K562 (cell line): ENCODE results near the gene ACTG2. TPM values are rescaled to one million over a fixed set of nuclear protein-coding genes. Genes with fewer than 3 reads are reported as not detected.

Experiments used
- CREM ChIP-seq: IDR thresholded peaks from 2 replicates; pipeline ENCODE4 v1.6.1; 2014; ENCODE audit warnings: antibody characterized with exemption, low read depth
- KDM1A ChIP-seq, 2 experiments: fragments of 450-650 bp; IDR thresholded peaks; 2 replicates each; pipeline ENCODE4 v1.6.1; 2016; ENCODE audit warnings: mild to moderate bottlenecking in 2 of 2
- MCM3 ChIP-seq: fragments of 450-650 bp; IDR thresholded peaks from 2 replicates; pipeline ENCODE4 v1.6.1; 2016
- MITF ChIP-seq: IDR thresholded peaks from 2 replicates; pipeline ENCODE4 v1.6.1; 2014; ENCODE audit warnings: antibody characterized with exemption
- RBM39 ChIP-seq: fragments of 200-400 bp; formaldehyde crosslinking; optimal IDR thresholded peaks from 2 replicates; pipeline ENCODE3; 2018; ENCODE audit warnings: low read depth, low read length
- SAFB2 ChIP-seq: fragments of 200-400 bp; formaldehyde crosslinking; IDR thresholded peaks from 2 replicates; pipeline ENCODE4 v1.6.1; 2018; ENCODE audit warnings: borderline replicate concordance, low read length, low read depth, moderate library complexity; ENCODE audit not compliant: severe bottlenecking
- SMAD3 ChIP-seq: fragments of 450-650 bp; formaldehyde crosslinking; conservative IDR thresholded peaks from 2 replicates; pipeline ENCODE4 v1.4.0; 2020; ENCODE audit warnings: mild to moderate bottlenecking
- TBL1XR1 ChIP-seq, 2 experiments: IDR thresholded peaks; 2 replicates each; pipeline ENCODE4 v1.6.1; 2012; ENCODE audit warnings: improper control_type of control experiment in 2 of 2, low read length in 2 of 2, mild to moderate bottlenecking in 1 of 2
- TCF7L2 ChIP-seq: fragments of 150-350 bp; IDR thresholded peaks from 2 replicates; pipeline ENCODE4 v1.6.1; 2016; ENCODE audit warnings: low read depth, mild to moderate bottlenecking, low read length, moderate library complexity
- ZNF764 ChIP-seq: fragments of 250-450 bp; sonication (Bioruptor Pico); IDR thresholded peaks from 2 replicates; pipeline ENCODE4 v1.4.0; 2020; ENCODE audit warnings: low read depth, mild to moderate bottlenecking, moderate library complexity
- ZNF785 ChIP-seq: fragments of 250-450 bp; sonication (Bioruptor Pico); IDR thresholded peaks from 2 replicates; pipeline ENCODE4 v1.4.0; 2020; ENCODE audit warnings: mild to moderate bottlenecking
- polyA plus RNA-seq, 8 experiments: library from polyadenylated mRNA; depleted of rRNA in 4 of 8; stranded (reverse) in 5 of 8; unstranded in 3 of 8; fragments of >200 nt; fragmentation: Nextera tagmentation in 2 of 8; fragmentation: Illumina TruSeq in 1 of 8; extraction: Ambion mirVana in 2 of 8; extraction: Trizol in 1 of 8; gene quantifications; 2 replicates each; pipeline versions ENCODE4 v1.2.1 to v1.2.3, GENCODE V29; 2011 to 2014; ENCODE audit warnings: inconsistent platforms in 1 of 8, missing spikeins in 1 of 8
- total RNA-seq, 7 experiments: library from RNA; depleted of rRNA in 6 of 7; stranded (reverse); fragments of >200 nt in 6 of 7; fragmentation: Illumina TruSeq in 2 of 7; extraction: Trizol in 2 of 7; gene quantifications; 2 replicates each; pipeline versions ENCODE4 v1.2.1 to v1.2.3, GENCODE V29; 2011 to 2021; ENCODE audit warnings: low replicate concordance in 1 of 7
- TF ChIP-seq, protein P1 (sequence below), 2 experiments: fragments of 450-650 bp; IDR thresholded peaks; 2 replicates each; pipeline ENCODE4 v1.6.1; 2016
- TF ChIP-seq, protein P2 (sequence below): fragments of 450-650 bp; IDR thresholded peaks from 2 replicates; pipeline ENCODE4 v1.6.1; 2016; ENCODE audit warnings: low read depth
- TF ChIP-seq, protein P3 (sequence below): IDR thresholded peaks from 3 replicates; pipeline ENCODE4 v1.6.1; 2011; ENCODE audit warnings: borderline replicate concordance, mild to moderate bottlenecking, moderate library complexity; ENCODE audit not compliant: insufficient read length; ENCODE audit errors: extremely low read depth

Gene ACTG2
- total and polyA plus RNA-seq, 9 of the 15 experiments (the other 6 are each of a cell fraction or from before 2014, with no cell fraction given), result 0.06 to 0.60 TPM; not detected in 7

DNA sequence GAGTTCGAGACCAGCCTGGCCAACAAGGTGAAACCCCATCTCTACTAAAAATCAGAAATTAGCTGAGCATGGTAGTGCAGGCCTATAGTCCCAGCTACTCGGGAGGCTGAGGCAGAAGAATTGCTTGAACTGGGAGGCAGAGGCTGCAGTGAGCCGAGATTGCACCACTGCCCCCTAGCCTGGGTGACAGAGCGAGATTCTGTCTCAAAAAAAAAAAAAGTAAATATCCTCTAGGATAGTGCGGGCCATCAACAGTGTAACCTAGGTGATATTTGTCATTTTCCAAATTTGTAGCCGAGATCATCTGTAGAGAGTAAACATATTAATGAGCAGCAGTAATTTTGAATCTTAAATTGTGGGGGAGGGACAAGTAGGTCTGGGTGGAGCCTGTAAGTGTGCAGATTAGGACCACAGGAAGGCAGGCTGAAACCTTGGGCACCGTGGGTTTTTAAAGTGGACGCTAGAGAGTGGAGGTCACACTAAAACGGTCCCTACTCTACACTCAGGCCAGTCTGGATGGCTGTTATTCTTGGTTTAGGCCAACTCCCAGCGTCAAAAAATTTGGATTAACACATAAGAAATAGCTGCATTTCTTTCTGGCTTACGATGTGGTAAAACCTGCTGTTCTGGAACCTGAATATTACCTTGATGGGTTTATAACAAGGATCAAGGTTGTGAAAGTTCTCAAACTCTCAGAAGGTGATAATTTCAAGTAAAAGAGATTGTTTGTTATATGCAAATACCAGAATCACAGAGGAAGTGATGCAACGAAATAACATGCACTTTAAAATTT lies 69.2 kb downstream of the ACTG2 start (continued):
- TF ChIP-seq, protein P1, sequence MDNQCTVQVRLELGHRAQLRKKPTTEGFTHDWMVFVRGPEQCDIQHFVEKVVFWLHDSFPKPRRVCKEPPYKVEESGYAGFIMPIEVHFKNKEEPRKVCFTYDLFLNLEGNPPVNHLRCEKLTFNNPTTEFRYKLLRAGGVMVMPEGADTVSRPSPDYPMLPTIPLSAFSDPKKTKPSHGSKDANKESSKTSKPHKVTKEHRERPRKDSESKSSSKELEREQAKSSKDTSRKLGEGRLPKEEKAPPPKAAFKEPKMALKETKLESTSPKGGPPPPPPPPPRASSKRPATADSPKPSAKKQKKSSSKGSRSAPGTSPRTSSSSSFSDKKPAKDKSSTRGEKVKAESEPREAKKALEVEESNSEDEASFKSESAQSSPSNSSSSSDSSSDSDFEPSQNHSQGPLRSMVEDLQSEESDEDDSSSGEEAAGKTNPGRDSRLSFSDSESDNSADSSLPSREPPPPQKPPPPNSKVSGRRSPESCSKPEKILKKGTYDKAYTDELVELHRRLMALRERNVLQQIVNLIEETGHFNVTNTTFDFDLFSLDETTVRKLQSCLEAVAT (IDR thresholded peaks at IDR 0.05), result no peak
- TF ChIP-seq MCM3, result no peak
- no peak for TF ChIP-seq RBM39
- TF ChIP-seq, protein P2, sequence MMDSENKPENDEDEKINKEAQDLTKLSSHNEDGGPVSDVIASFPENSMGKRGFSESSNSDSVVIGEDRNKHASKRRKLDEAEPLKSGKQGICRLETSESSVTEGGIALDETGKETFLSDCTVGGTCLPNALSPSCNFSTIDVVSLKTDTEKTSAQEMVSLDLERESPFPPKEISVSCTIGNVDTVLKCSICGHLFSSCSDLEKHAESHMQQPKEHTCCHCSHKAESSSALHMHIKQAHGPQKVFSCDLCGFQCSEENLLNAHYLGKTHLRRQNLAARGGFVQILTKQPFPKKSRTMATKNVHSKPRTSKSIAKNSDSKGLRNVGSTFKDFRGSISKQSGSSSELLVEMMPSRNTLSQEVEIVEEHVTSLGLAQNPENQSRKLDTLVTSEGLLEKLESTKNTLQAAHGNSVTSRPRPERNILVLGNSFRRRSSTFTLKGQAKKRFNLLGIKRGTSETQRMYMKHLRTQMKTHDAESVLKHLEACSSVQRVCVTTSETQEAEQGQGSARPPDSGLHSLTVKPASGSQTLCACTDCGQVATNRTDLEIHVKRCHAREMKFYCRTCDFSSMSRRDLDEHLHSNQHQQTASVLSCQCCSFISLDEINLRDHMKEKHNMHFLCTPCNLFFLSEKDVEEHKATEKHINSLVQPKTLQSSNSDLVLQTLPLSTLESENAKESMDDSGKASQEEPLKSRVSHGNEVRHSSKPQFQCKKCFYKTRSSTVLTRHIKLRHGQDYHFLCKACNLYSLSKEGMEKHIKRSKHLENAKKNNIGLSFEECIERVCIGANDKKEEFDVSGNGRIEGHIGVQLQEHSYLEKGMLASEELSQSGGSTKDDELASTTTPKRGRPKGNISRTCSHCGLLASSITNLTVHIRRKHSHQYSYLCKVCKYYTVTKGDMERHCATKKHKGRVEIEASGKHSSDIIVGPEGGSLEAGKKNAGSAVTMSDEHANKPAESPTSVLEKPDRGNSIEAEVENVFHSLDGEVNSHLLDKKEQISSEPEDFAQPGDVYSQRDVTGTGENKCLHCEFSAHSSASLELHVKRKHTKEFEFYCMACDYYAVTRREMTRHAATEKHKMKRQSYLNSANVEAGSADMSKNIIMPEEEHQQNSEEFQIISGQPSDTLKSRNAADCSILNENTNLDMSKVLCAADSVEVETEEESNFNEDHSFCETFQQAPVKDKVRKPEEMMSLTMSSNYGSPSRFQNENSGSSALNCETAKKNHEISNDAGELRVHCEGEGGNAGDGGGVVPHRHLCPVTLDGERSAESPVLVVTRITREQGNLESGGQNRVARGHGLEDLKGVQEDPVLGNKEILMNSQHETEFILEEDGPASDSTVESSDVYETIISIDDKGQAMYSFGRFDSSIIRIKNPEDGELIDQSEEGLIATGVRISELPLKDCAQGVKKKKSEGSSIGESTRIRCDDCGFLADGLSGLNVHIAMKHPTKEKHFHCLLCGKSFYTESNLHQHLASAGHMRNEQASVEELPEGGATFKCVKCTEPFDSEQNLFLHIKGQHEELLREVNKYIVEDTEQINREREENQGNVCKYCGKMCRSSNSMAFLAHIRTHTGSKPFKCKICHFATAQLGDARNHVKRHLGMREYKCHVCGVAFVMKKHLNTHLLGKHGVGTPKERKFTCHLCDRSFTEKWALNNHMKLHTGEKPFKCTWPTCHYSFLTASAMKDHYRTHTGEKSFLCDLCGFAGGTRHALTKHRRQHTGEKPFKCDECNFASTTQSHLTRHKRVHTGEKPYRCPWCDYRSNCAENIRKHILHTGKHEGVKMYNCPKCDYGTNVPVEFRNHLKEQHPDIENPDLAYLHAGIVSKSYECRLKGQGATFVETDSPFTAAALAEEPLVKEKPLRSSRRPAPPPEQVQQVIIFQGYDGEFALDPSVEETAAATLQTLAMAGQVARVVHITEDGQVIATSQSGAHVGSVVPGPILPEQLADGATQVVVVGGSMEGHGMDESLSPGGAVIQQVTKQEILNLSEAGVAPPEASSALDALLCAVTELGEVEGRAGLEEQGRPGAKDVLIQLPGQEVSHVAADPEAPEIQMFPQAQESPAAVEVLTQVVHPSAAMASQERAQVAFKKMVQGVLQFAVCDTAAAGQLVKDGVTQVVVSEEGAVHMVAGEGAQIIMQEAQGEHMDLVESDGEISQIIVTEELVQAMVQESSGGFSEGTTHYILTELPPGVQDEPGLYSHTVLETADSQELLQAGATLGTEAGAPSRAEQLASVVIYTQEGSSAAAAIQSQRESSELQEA, result no peak
- no peak for TF ChIP-seq SMAD3 (CRISPR knock-in tag)
- TF ChIP-seq ZNF785 (CRISPR knock-in tag), result no peak
- TF ChIP-seq TBL1XR1 (IDR thresholded peaks at IDR 0.05; ENCODE audit: low read length in 2 of 2), result no peak
- no peak for TF ChIP-seq TCF7L2
- TF ChIP-seq, protein P3, sequence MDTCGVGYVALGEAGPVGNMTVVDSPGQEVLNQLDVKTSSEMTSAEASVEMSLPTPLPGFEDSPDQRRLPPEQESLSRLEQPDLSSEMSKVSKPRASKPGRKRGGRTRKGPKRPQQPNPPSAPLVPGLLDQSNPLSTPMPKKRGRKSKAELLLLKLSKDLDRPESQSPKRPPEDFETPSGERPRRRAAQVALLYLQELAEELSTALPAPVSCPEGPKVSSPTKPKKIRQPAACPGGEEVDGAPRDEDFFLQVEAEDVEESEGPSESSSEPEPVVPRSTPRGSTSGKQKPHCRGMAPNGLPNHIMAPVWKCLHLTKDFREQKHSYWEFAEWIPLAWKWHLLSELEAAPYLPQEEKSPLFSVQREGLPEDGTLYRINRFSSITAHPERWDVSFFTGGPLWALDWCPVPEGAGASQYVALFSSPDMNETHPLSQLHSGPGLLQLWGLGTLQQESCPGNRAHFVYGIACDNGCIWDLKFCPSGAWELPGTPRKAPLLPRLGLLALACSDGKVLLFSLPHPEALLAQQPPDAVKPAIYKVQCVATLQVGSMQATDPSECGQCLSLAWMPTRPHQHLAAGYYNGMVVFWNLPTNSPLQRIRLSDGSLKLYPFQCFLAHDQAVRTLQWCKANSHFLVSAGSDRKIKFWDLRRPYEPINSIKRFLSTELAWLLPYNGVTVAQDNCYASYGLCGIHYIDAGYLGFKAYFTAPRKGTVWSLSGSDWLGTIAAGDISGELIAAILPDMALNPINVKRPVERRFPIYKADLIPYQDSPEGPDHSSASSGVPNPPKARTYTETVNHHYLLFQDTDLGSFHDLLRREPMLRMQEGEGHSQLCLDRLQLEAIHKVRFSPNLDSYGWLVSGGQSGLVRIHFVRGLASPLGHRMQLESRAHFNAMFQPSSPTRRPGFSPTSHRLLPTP, result no peak
- no peak for TF ChIP-seq SAFB2
- TF ChIP-seq MITF, result no peak
- no peak for TF ChIP-seq ZNF764 (CRISPR knock-in tag)
- 0 out of 4 replicates have a peak, but pooled peaks of 1 of the 2 experiments have one; percentile 17 for TF ChIP-seq KDM1A (IDR thresholded peaks at IDR 0.05)
- TF ChIP-seq CREM, result no peak
